Left lung (tissue), 10 donors: Measurements from ENCODE around the gene RSRC1. TPM values are rescaled to one million over a fixed set of nuclear protein-coding genes. Genes with fewer than 3 reads are reported as not detected.

ENCODE experiments used
- ATAC-seq: fragments of 200-7000 bp; cut with Tn5 transposase; one replicate; pipeline ENCODE4 v1.9.1; 2020; ENCODE audit warnings: moderate library complexity
- DNase-seq, 4 donors: peaks; one replicate each; pipeline ENCODE4 v3.0.0-alpha.2; 2013 to 2020
- H3K27ac ChIP-seq, 2 donors: fragments of 200-600 bp; sonication (generic) in 1 of 2; one replicate each; pipeline versions ENCODE4 v1.5.0 to v1.8.0; 2020 to 2021
- H3K27me3 ChIP-seq, 2 donors: fragments of 200-600 bp; sonication (generic) in 1 of 2; one replicate each; pipeline versions ENCODE4 v1.5.0 to v1.8.0; 2020 to 2021
- H3K36me3 ChIP-seq, 2 donors: fragments of 200-600 bp; sonication (generic) in 1 of 2; one replicate each; pipeline versions ENCODE4 v1.5.0 to v1.8.0; 2020 to 2021
- H3K4me1 ChIP-seq, 2 donors: fragments of 200-600 bp; one replicate each; pipeline ENCODE4 v1.8.0; 2021
- H3K4me3 ChIP-seq, 2 donors: fragments of 200-600 bp; sonication (generic) in 1 of 2; one replicate each; pipeline versions ENCODE4 v1.5.0 to v1.8.0; 2020 to 2021; ENCODE audit warnings: mild to moderate bottlenecking in 1 of 2
- H3K9me3 ChIP-seq, 2 donors: fragments of 200-600 bp; sonication (generic) in 1 of 2; one replicate each; pipeline versions ENCODE4 v1.5.0 to v1.8.0; 2020 to 2021
- CTCF ChIP-seq, 2 donors: fragments of 200-600 bp; sonication (generic) in 1 of 2; IDR thresholded peaks; one replicate each; pipeline versions ENCODE4 v1.5.0 to v1.8.0; 2021; ENCODE audit warnings: antibody characterized with exemption in 2 of 2
- intact Hi-C, 2 donors: fragments of 100-400 bp; cut with DNase I; formaldehyde crosslinking; loops; one replicate each; pipeline versions ENCODE4 v1.11.2 to v1.14.2; 2022
- polyA plus RNA-seq, 6 donors: library from polyadenylated mRNA; unstranded; fragments of 120-200 nt; gene quantifications; one replicate each; pipeline ENCODE4 v1.2.1, GENCODE V29; 2013; ENCODE audit not compliant: insufficient read length in 6 of 6
- total RNA-seq, 2 donors: library from RNA; stranded (reverse); fragmentation: NEBNext Ultra II Directional; extraction: Animal tissue kit (Norgen Biotek cat#: 25700); gene quantifications; one replicate each; pipeline ENCODE4 v1.2.1, GENCODE V29; 2021
- donor health status: DM: no; HTN: yes; CAD: no.
- donor health status: DM: no; HTN: no; CAD: no.

RSRC1 gene
- total and polyA plus RNA-seq, 8 donors: 23.7 to 30.7 (median 27.6) TPM

- Histone ChIP-seq H3K4me1 (no peaks in the 10 kb centered on the region), H3K27ac (no peak overlapping the region), H3K36me3 (no peaks in the 10 kb centered on the region), H3K27me3 (no peaks in the 10 kb centered on the region), H3K4me3 (no peak overlapping the region), H3K9me3 (no peaks in the 10 kb centered on the region)
- no peak for TF ChIP-seq CTCF (IDR thresholded peaks at IDR 0.05)
- no peak for ATAC-seq
- no peak for DNase-seq
- intact Hi-C loops: loop anchor here in 1 of 2 donors (10.0 kb wide), 1 partner anchor 817 kb away; no protein-coding TSS in a partner anchor
These were observed 321.9 kb downstream of the RSRC1 start for GRCh38 chr3:158431829-158432228.

- H3K36me3 ChIP-seq: no peaks in the 10 kb centered on the region
- intact Hi-C loops: loop anchor here in 1 of 2 donors (10.0 kb wide), 1 partner anchor 820 kb away; no protein-coding TSS in a partner anchor
- no peak overlapping the region for H3K4me3 ChIP-seq
- no peaks in the 10 kb centered on the region for H3K9me3 ChIP-seq
- ATAC-seq: peak; percentile 85
- peak; percentile 48 to 59 for TF ChIP-seq CTCF (IDR thresholded peaks at IDR 0.05)
- H3K27ac ChIP-seq: no peak overlapping the region
- no peaks in the 10 kb centered on the region for H3K27me3 ChIP-seq
- peak in 3 of 4 donors; percentile 33 to 67 (median 42) for DNase-seq
- no peaks in the 10 kb centered on the region for H3K4me1 ChIP-seq
These were observed 324.6 kb downstream of the RSRC1 start for GRCh38 chr3:158434412-158435038.

GRCh38 chr3:158443632-158444031 is 333.7 kb downstream of the RSRC1 start:
- DNase-seq (no peak), ATAC-seq (no peak)
- Histone ChIP-seq H3K4me1 (no peaks in the 10 kb centered on the region), H3K9me3 (no peaks in the 10 kb centered on the region), H3K36me3 (no peaks in the 10 kb centered on the region), H3K4me3 (no peak overlapping the region), H3K27ac (no peak overlapping the region), H3K27me3 (no peaks in the 10 kb centered on the region)
- no peak for TF ChIP-seq CTCF (IDR thresholded peaks at IDR 0.05)
- intact Hi-C loops: no loop called here

- Histone ChIP-seq H3K27ac (no peak overlapping the region), H3K9me3 (no peaks in the 10 kb centered on the region), H3K4me3 (no peak overlapping the region), H3K36me3 (no peaks in the 10 kb centered on the region), H3K4me1 (peaks cover 0 to 5% of the 10 kb centered on the region in 2 donors), H3K27me3 (no peaks in the 10 kb centered on the region)
- DNase-seq (no peak), ATAC-seq (peak; percentile 31)
- no peak for TF ChIP-seq CTCF (IDR thresholded peaks at IDR 0.05)
- intact Hi-C loops: no loop called here
These were observed 337.5 kb downstream of the RSRC1 start for GRCh38 chr3:158447408-158447807.

- Histone ChIP-seq H3K9me3 (no peaks in the 10 kb centered on the region), H3K27ac (no peak overlapping the region), H3K36me3 (no peaks in the 10 kb centered on the region), H3K27me3 (no peaks in the 10 kb centered on the region), H3K4me1 (peaks cover 0 to 5% of the 10 kb centered on the region in 2 donors), H3K4me3 (no peak overlapping the region)
- intact Hi-C loops: no loop called here
- DNase-seq: no peak
- TF ChIP-seq CTCF (IDR thresholded peaks at IDR 0.05): no peak
- no peak for ATAC-seq
These were observed 341.6 kb downstream of the RSRC1 start for GRCh38 chr3:158451405-158452055.
